Stimulated activated naive CD4-positive, alpha-beta T cell (primary cell): ENCODE data around the gene DSCAML1.
A peak's percentile ranks its signal among the peaks of the same experiment; 100 is the strongest.
"Not testable (repeated sequence)": the region's sequence is repeated elsewhere in the genome, so short reads cannot be mapped to it uniquely, and the experiment has no call there.

Experiments
- DNase-seq, 6 experiments: peaks; one replicate each; lab custom pipeline; 2025; lab: John Stamatoyannopoulos, UW

Gene DSCAML1

GRCh38 chr11:117818041-117818873 is 21.2 kb upstream of the DSCAML1 start:
- DNase-seq: no peak

GRCh38 chr11:117817368-117818040 is 20.5 kb upstream of the DSCAML1 start:
- peak; percentile 53 to 86 (median 74) for DNase-seq

- peak in 1 of 6 experiments; percentile 27 for DNase-seq
Measured at GRCh38 chr11:117816846-117817367, 19.9 kb upstream of the DSCAML1 start.

GRCh38 chr11:117816151-117816741 is 19.2 kb upstream of the DSCAML1 start:
- no peak for DNase-seq

GRCh38 chr11:117815262-117815803 is 18.3 kb upstream of the DSCAML1 start:
- DNase-seq: peak; percentile 51 to 74 (median 67)

GRCh38 chr11:117814766-117815261 is 17.8 kb upstream of the DSCAML1 start:
- peak; percentile 56 to 83 (median 70) for DNase-seq

- DNase-seq: no peak
Measured at GRCh38 chr11:117814204-117814765, 17.3 kb upstream of the DSCAML1 start.

GRCh38 chr11:117810056-117810451 is 13.0 kb upstream of the DSCAML1 start:
- not testable (repeated sequence) for DNase-seq

- DNase-seq: peak in 3 of 6 experiments; percentile 23 to 35 (median 26)
Measured at GRCh38 chr11:117809236-117810055, 12.4 kb upstream of the DSCAML1 start.

GRCh38 chr11:117808784-117809183 is 11.8 kb upstream of the DSCAML1 start:
- DNase-seq: no peak

- peak; percentile 18 to 72 (median 66) for DNase-seq
Measured at GRCh38 chr11:117807482-117808327, 10.7 kb upstream of the DSCAML1 start.

- DNase-seq: no peak
Measured at GRCh38 chr11:117806846-117807245, 9.8 kb upstream of the DSCAML1 start.

- no peak for DNase-seq
Measured at GRCh38 chr11:117805045-117805444, 8.0 kb upstream of the DSCAML1 start.

- no peak for DNase-seq
Measured at GRCh38 chr11:117803896-117804295, 6.9 kb upstream of the DSCAML1 start.

GRCh38 chr11:117799634-117800033 is 2.6 kb upstream of the DSCAML1 start:
- DNase-seq: no peak

- DNase-seq: no peak
Measured at GRCh38 chr11:117796456-117796871, 552 bp downstream of the DSCAML1 start.

- no peak for DNase-seq
Measured at GRCh38 chr11:117795638-117796455, 1.2 kb downstream of the DSCAML1 start.

GRCh38 chr11:117794772-117795629 is 2.0 kb downstream of the DSCAML1 start:
- no peak for DNase-seq
